Keratinocyte (primary cell): Measurements from ENCODE around the gene TPT1. TPM values are rescaled to one million over a fixed set of nuclear protein-coding genes. Genes with fewer than 3 reads are reported as not detected.

Source experiments
- DNase-seq: peaks from one replicate; pipeline ENCODE4 v3.0.0-alpha.2; 2011; ENCODE audit warnings: low read depth, missing footprints, low spot score
- FAIRE-seq: peaks from 2 replicates; lab custom pipeline; 2011; peaks lifted over from hg19 to GRCh38; lab: Jason Lieb, UNC
- H2AFZ ChIP-seq: 2 replicates; pipeline ENCODE4 v1.6.0; 2012; ENCODE audit warnings: low read length, control low read depth, inconsistent platforms; ENCODE audit not compliant: control insufficient read depth
- H3K27ac ChIP-seq: 2 replicates; pipeline ENCODE4 v1.5.1; 2011; ENCODE audit warnings: low read length; ENCODE audit not compliant: control insufficient read depth, insufficient read depth
- H3K27me3 ChIP-seq: 3 replicates; pipeline ENCODE4 v1.6.0; 2011; ENCODE audit warnings: low read length; ENCODE audit not compliant: control insufficient read depth, insufficient read depth; ENCODE audit errors: extremely low read depth
- H3K36me3 ChIP-seq, 2 experiments: 2 replicates in 1 of 2; 3 replicates in 1 of 2; pipeline ENCODE4 v1.5.1; 2011; ENCODE audit warnings: low read length in 2 of 2, mild to moderate bottlenecking in 1 of 2; ENCODE audit not compliant: control insufficient read depth in 2 of 2, insufficient read depth in 2 of 2; ENCODE audit errors: extremely low read depth in 1 of 2
- H3K4me1 ChIP-seq: 3 replicates; pipeline ENCODE4 v1.5.1; 2011; ENCODE audit warnings: low read length; ENCODE audit not compliant: control insufficient read depth, insufficient read depth; ENCODE audit errors: extremely low read depth
- H3K4me2 ChIP-seq: 3 replicates; pipeline ENCODE4 v1.6.0; 2011; ENCODE audit warnings: low read depth, low read length; ENCODE audit not compliant: control insufficient read depth, insufficient read depth; ENCODE audit errors: extremely low read depth
- H3K4me3 ChIP-seq, 3 experiments: fragments of 200-600 bp in 1 of 3; sonication (generic) in 1 of 3; 2 replicates in 2 of 3; 3 replicates in 1 of 3; pipeline ENCODE4 v1.5.1; 2011 to 2016; ENCODE audit warnings: low read length in 3 of 3, mild to moderate bottlenecking in 3 of 3, control low read depth in 2 of 3, inconsistent platforms in 1 of 3, low read depth in 1 of 3, mixed read lengths in 1 of 3, mixed run types in 1 of 3, moderate library complexity in 1 of 3; ENCODE audit not compliant: control insufficient read depth in 2 of 3, insufficient read depth in 2 of 3; ENCODE audit errors: extremely low read depth in 1 of 3
- H3K79me2 ChIP-seq: 2 replicates; pipeline ENCODE4 v1.6.0; 2012; ENCODE audit warnings: low read length; ENCODE audit not compliant: control insufficient read depth, insufficient read depth
- H3K9ac ChIP-seq: 3 replicates; pipeline ENCODE4 v1.6.0; 2011; ENCODE audit warnings: low read length; ENCODE audit not compliant: control insufficient read depth, insufficient read depth; ENCODE audit errors: extremely low read depth
- H3K9me1 ChIP-seq: 3 replicates; pipeline ENCODE4 v1.6.0; 2011; ENCODE audit warnings: low read length; ENCODE audit not compliant: control insufficient read depth, insufficient read depth; ENCODE audit errors: extremely low read depth
- H3K9me3 ChIP-seq: 2 replicates; pipeline ENCODE4 v1.5.1; 2012; ENCODE audit warnings: low read depth, low read length; ENCODE audit not compliant: control insufficient read depth
- H4K20me1 ChIP-seq: 3 replicates; pipeline ENCODE4 v1.6.0; 2011; ENCODE audit warnings: low read length; ENCODE audit not compliant: control insufficient read depth, insufficient read depth; ENCODE audit errors: extremely low read depth
- CTCF ChIP-seq, 3 experiments: IDR thresholded peaks in 1 of 3; conservative IDR thresholded peaks in 1 of 3; optimal IDR thresholded peaks in 1 of 3; 2 replicates in 2 of 3; 3 replicates in 1 of 3; pipeline versions ENCODE3 to v1.5.1; 2011; ENCODE audit warnings: low read length in 3 of 3, mild to moderate bottlenecking in 3 of 3, moderate library complexity in 2 of 3, control low read depth in 1 of 3, inconsistent platforms in 1 of 3; ENCODE audit not compliant: insufficient read depth in 2 of 3; ENCODE audit errors: extremely low read depth in 1 of 3
- EZH2 ChIP-seq: IDR thresholded peaks from one replicate; pipeline ENCODE4 v1.6.1; 2012; ENCODE audit warnings: inconsistent platforms, mild to moderate bottlenecking, low read length, moderate library complexity
- dilution Hi-C: fragments of 300-500 bp; cut with MboI; formaldehyde crosslinking; loops from one replicate; pipeline ENCODE4 v1.7.0; 2020; ENCODE audit warnings: low sequenced_read_pairs; ENCODE audit not compliant: extremely low pct_ligation_motif_present
- polyA plus RNA-seq, 5 experiments: library from polyadenylated mRNA; depleted of rRNA in 3 of 5; stranded (reverse) in 3 of 5; stranded (forward) in 1 of 5; unstranded in 1 of 5; fragments of >200 nt; gene quantifications; 1 replicate in 1 of 5; 2 replicates in 3 of 5; 3 replicates in 1 of 5; pipeline versions ENCODE4 v1.2.1 to v1.2.3, GENCODE V29; 2011 to 2012; ENCODE audit warnings: missing spikeins in 2 of 5, low read depth in 1 of 5, low replicate concordance in 1 of 5

Gene TPT1
- polyA plus RNA-seq, 1 donor (not counting 4 experiments of a cell fraction or from before 2014, with no cell fraction given) = 8,174 TPM

GRCh38 chr13:45303026-45303425, 38.0 kb downstream of the TPT1 start:
- Histone ChIP-seq H3K9me3 (no peaks in the 10 kb centered on the region), H3K4me2 (no peak overlapping the region), H3K4me1 (no peaks in the 10 kb centered on the region), H3K27ac (no peak overlapping the region), H3K27me3 (no peaks in the 10 kb centered on the region), H3K4me3 (no peak overlapping the region), H3K9me1 (peaks cover 2% of the 10 kb centered on the region), H3K9ac (no peak overlapping the region), H3K36me3 (no peaks in the 10 kb centered on the region), H2AFZ (no peak overlapping the region), H3K79me2 (no peaks in the 10 kb centered on the region), H4K20me1 (no peaks in the 10 kb centered on the region)
- DNase-seq (no peak), FAIRE-seq (no peak)
- dilution Hi-C loops = no loop called here
- no peak for TF ChIP-seq EZH2
- no peak for TF ChIP-seq CTCF (optimal IDR thresholded peaks at IDR 0.05 in 1 of 3, IDR thresholded peaks at IDR 0.05 in 1 of 3, conservative IDR thresholded peaks at IDR 0.05 in 1 of 3; ENCODE audit: extremely low read depth in 1 of 3, insufficient read depth in 2 of 3, low read length in 3 of 3)

- H2AFZ ChIP-seq = no peak overlapping the region
- dilution Hi-C loops = no loop called here
- no peaks in the 10 kb centered on the region for H3K4me1 ChIP-seq
- H3K27ac ChIP-seq = no peak overlapping the region
- H3K79me2 ChIP-seq = no peaks in the 10 kb centered on the region
- H3K4me3 ChIP-seq = no peak overlapping the region
- H3K9ac ChIP-seq = no peak overlapping the region
- no peaks in the 10 kb centered on the region for H4K20me1 ChIP-seq
- H3K27me3 ChIP-seq = no peaks in the 10 kb centered on the region
- no peak for DNase-seq
- H3K9me1 ChIP-seq = peaks cover 2% of the 10 kb centered on the region
- no peak for TF ChIP-seq EZH2
- TF ChIP-seq CTCF (optimal IDR thresholded peaks at IDR 0.05 in 1 of 3, IDR thresholded peaks at IDR 0.05 in 1 of 3, conservative IDR thresholded peaks at IDR 0.05 in 1 of 3; ENCODE audit: extremely low read depth in 1 of 3, insufficient read depth in 2 of 3, low read length in 3 of 3) = no peak
- no peaks in the 10 kb centered on the region for H3K36me3 ChIP-seq
- no peak overlapping the region for H3K4me2 ChIP-seq
- FAIRE-seq = no peak
- no peaks in the 10 kb centered on the region for H3K9me3 ChIP-seq
Observed at GRCh38 chr13:45302507-45302906, 38.5 kb downstream of the TPT1 start.
